SK-N-SH treated with all-trans-retinoic acid at 6 μM for 48 hours (cell line): Measurements from ENCODE around the gene ST6GALNAC2.

ENCODE experiments used
- ARNTL ChIP-seq: fragments of 450-650 bp; formaldehyde crosslinking; IDR thresholded peaks from 2 replicates; pipeline ENCODE4 v1.5.0; 2020; ENCODE audit warnings: low read depth, mild to moderate bottlenecking, moderate library complexity, borderline replicate concordance
- ESRRG ChIP-seq: fragments of 250-450 bp; sonication (Bioruptor Pico); IDR thresholded peaks from 2 replicates; pipeline ENCODE4 v1.6.1; 2021; ENCODE audit warnings: mild to moderate bottlenecking
- OSR1 ChIP-seq: fragments of 250-450 bp; sonication (Bioruptor Pico); IDR thresholded peaks from 2 replicates; pipeline ENCODE4 v1.8.0; 2022; ENCODE audit warnings: moderate library complexity, mild to moderate bottlenecking, inconsistent platforms
- ZFP30 ChIP-seq: fragments of 450-650 bp; formaldehyde crosslinking; IDR thresholded peaks from 2 replicates; pipeline ENCODE4 v1.5.0; 2022; ENCODE audit warnings: mild to moderate bottlenecking, moderate library complexity
- TF ChIP-seq, protein P1 (sequence below): fragments of 250-450 bp; sonication (Bioruptor Pico); IDR thresholded peaks from 2 replicates; pipeline ENCODE4 v1.5.1; 2020; ENCODE audit warnings: low read depth, mild to moderate bottlenecking, moderate library complexity
- TF ChIP-seq, protein P2 (sequence below): fragments of 250-450 bp; sonication (Bioruptor Pico); IDR thresholded peaks from 2 replicates; pipeline ENCODE4 v1.5.1; 2021; ENCODE audit warnings: mild to moderate bottlenecking, moderate library complexity

DNA sequence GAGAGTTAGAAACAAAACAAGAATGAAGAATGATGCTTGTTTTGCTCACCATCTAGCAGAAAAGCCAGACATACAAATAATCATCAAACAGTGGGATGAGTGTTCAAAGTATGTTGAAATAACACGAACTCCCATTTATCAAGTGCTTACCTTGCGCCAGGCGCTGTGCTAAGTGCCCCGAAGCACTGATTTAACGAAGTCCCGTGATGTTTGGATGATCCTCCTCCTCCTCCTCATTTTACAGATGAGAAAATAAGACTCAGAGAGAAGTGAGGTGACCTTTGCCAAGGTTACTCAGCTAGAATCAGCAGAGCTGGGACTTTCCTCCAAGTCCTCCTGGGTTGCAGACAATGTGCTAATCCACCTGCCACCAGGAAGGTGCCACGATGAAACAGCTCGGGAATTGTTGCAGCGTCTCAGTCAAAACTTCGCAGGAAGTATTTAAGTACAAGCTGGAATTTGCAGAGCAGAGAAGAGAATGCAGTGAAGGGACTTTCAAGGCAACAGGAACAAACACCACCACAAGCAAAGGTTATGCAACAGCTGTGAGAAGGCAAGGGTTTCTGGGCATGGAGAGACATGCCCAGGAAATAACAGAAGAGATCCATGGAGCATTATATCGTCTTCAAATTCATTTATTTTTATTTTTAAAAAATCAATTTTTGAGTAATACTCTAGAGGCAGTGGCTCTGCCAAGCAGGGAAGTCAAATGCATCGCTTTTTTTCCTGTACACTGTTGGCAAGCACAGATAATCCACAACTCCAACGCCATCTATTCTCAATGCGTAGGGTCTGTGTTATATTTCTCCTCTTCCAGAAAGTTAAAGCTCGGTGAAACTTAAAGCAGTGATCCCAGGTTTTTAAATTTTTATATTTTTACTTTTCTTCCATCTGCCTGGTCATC, 34.7 kb downstream of the ST6GALNAC2 start:
- TF ChIP-seq, protein P1, sequence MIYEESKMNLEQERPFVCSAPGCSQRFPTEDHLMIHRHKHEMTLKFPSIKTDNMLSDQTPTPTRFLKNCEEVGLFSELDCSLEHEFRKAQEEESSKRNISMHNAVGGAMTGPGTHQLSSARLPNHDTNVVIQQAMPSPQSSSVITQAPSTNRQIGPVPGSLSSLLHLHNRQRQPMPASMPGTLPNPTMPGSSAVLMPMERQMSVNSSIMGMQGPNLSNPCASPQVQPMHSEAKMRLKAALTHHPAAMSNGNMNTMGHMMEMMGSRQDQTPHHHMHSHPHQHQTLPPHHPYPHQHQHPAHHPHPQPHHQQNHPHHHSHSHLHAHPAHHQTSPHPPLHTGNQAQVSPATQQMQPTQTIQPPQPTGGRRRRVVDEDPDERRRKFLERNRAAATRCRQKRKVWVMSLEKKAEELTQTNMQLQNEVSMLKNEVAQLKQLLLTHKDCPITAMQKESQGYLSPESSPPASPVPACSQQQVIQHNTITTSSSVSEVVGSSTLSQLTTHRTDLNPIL (CRISPR knock-in tag) = no peak
- TF ChIP-seq ARNTL (CRISPR knock-in tag) = no peak
- no peak for TF ChIP-seq ZFP30 (CRISPR knock-in tag)
- TF ChIP-seq, protein P2, sequence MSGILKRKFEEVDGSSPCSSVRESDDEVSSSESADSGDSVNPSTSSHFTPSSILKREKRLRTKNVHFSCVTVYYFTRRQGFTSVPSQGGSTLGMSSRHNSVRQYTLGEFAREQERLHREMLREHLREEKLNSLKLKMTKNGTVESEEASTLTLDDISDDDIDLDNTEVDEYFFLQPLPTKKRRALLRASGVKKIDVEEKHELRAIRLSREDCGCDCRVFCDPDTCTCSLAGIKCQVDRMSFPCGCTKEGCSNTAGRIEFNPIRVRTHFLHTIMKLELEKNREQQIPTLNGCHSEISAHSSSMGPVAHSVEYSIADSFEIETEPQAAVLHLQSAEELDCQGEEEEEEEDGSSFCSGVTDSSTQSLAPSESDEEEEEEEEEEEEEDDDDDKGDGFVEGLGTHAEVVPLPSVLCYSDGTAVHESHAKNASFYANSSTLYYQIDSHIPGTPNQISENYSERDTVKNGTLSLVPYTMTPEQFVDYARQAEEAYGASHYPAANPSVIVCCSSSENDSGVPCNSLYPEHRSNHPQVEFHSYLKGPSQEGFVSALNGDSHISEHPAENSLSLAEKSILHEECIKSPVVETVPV (CRISPR knock-in tag) = no peak
- TF ChIP-seq OSR1 (CRISPR knock-in tag) = no peak
- no peak for TF ChIP-seq ESRRG (CRISPR knock-in tag)
